ENCODE measurements around the gene DHX8.

The DHX8 gene

GRCh38 chr17:43483674-43484551 is at the start of gene DHX8:
TSS of gene DHX8 (plus strand) at chr17:43483975. CDS start at chr17:43484038, 63 bp downstream.
- peak within 1 kb of the TSS; percentile 98 for H3K4me3 ChIP-seq (ENCODE audit: low read length)
- DNase-seq (ENCODE audit: low read depth), result peak; percentile 98
- TF ChIP-seq CTCF (IDR thresholded peaks at IDR 0.05; ENCODE audit: insufficient read depth, low read depth, low read length, missing control alignments), result peak; percentile 100

- no peak overlapping the region for H3K4me3 ChIP-seq (ENCODE audit: low read length)
- TF ChIP-seq CTCF (IDR thresholded peaks at IDR 0.05; ENCODE audit: insufficient read depth, low read depth, low read length, missing control alignments), result no peak
- DNase-seq (ENCODE audit: low read depth), result peak; percentile 58
Observed at GRCh38 chr17:43434902-43435319, 48.9 kb upstream of the DHX8 start.

- DNase-seq (ENCODE audit: low read depth), result no peak
- TF ChIP-seq CTCF (IDR thresholded peaks at IDR 0.05; ENCODE audit: insufficient read depth, low read depth, low read length, missing control alignments), result no peak
- H3K4me3 ChIP-seq (ENCODE audit: low read length), result no peak overlapping the region
Observed at GRCh38 chr17:43437756-43438155, 46.0 kb upstream of the DHX8 start.

GRCh38 chr17:43438626-43439025 is 45.1 kb upstream of the DHX8 start:
- TF ChIP-seq CTCF (IDR thresholded peaks at IDR 0.05; ENCODE audit: insufficient read depth, low read depth, low read length, missing control alignments), result no peak
- DNase-seq (ENCODE audit: low read depth), result no peak
- H3K4me3 ChIP-seq (ENCODE audit: low read length), result no peak overlapping the region

- H3K4me3 ChIP-seq (ENCODE audit: low read length), result no peak overlapping the region
- TF ChIP-seq CTCF (IDR thresholded peaks at IDR 0.05; ENCODE audit: insufficient read depth, low read depth, low read length, missing control alignments), result no peak
- no peak for DNase-seq (ENCODE audit: low read depth)
Observed at GRCh38 chr17:43439041-43439440, 44.7 kb upstream of the DHX8 start.

- peak; percentile 69 for DNase-seq (ENCODE audit: low read depth)
- no peak overlapping the region for H3K4me3 ChIP-seq (ENCODE audit: low read length)
- TF ChIP-seq CTCF (IDR thresholded peaks at IDR 0.05; ENCODE audit: insufficient read depth, low read depth, low read length, missing control alignments), result no peak
Observed at GRCh38 chr17:43442711-43443110, 41.1 kb upstream of the DHX8 start.

GRCh38 chr17:43443381-43443780 is 40.4 kb upstream of the DHX8 start:
- no peak for DNase-seq (ENCODE audit: low read depth)
- H3K4me3 ChIP-seq (ENCODE audit: low read length), result no peak overlapping the region
- no peak for TF ChIP-seq CTCF (IDR thresholded peaks at IDR 0.05; ENCODE audit: insufficient read depth, low read depth, low read length, missing control alignments)
